Measurements from ENCODE around the gene DDX3X.

DDX3X gene

GRCh38 chrX:41338436-41338835, 4.5 kb downstream of the DDX3X start:
- Histone ChIP-seq H3K9me3 (ENCODE audit: control insufficient read depth, insufficient read depth, low read depth, low read length) (peaks cover 2% of the 10 kb centered on the region; the same call in 1 of the 2 replicates), H3K4me1 (ENCODE audit: control insufficient read depth, insufficient read depth, low read length) (peaks cover 4% of the 10 kb centered on the region; the same call in 1 of the 2 replicates), H3K27me3 (ENCODE audit: control insufficient read depth, insufficient read depth, low read length) (no peaks in the 10 kb centered on the region), H3K9ac (ENCODE audit: low read length) (no peak overlapping the region), H3K27ac (ENCODE audit: low read depth, low read length) (no peak overlapping the region), H3K4me3 (ENCODE audit: low read depth, low read length) (no peak overlapping the region), H3K36me3 (ENCODE audit: control insufficient read depth, insufficient read depth, low read length) (peaks cover 78% of the 10 kb centered on the region)

GRCh38 chrX:41339148-41339547, 5.2 kb downstream of the DDX3X start:
- H3K27ac ChIP-seq (ENCODE audit: low read depth, low read length) = no peak overlapping the region
- H3K9me3 ChIP-seq (ENCODE audit: control insufficient read depth, insufficient read depth, low read depth, low read length) = peaks cover under 1% of the 10 kb centered on the region; the same call in 1 of the 2 replicates
- H3K36me3 ChIP-seq (ENCODE audit: control insufficient read depth, insufficient read depth, low read length) = peaks cover 86% of the 10 kb centered on the region
- peaks cover 4% of the 10 kb centered on the region; the same call in 1 of the 2 replicates for H3K4me1 ChIP-seq (ENCODE audit: control insufficient read depth, insufficient read depth, low read length)
- no peak overlapping the region for H3K4me3 ChIP-seq (ENCODE audit: low read depth, low read length)
- H3K27me3 ChIP-seq (ENCODE audit: control insufficient read depth, insufficient read depth, low read length) = no peaks in the 10 kb centered on the region
- no peak overlapping the region for H3K9ac ChIP-seq (ENCODE audit: low read length)

- Histone ChIP-seq H3K4me1 (ENCODE audit: control insufficient read depth, insufficient read depth, low read length) (no peaks in the 10 kb centered on the region), H3K9ac (ENCODE audit: low read length) (no peak overlapping the region), H3K9me3 (ENCODE audit: control insufficient read depth, insufficient read depth, low read depth, low read length) (no peaks in the 10 kb centered on the region), H3K4me3 (ENCODE audit: low read depth, low read length) (no peak overlapping the region), H3K36me3 (ENCODE audit: control insufficient read depth, insufficient read depth, low read length) (peaks cover 97% of the 10 kb centered on the region), H3K27me3 (ENCODE audit: control insufficient read depth, insufficient read depth, low read length) (no peaks in the 10 kb centered on the region), H3K27ac (ENCODE audit: low read depth, low read length) (no peak overlapping the region)
Observed at GRCh38 chrX:41344053-41344452, 10.1 kb downstream of the DDX3X start.

- H3K27me3 ChIP-seq (ENCODE audit: control insufficient read depth, insufficient read depth, low read length) = no peaks in the 10 kb centered on the region
- H3K9ac ChIP-seq (ENCODE audit: low read length) = no peak overlapping the region
- no peak overlapping the region for H3K4me3 ChIP-seq (ENCODE audit: low read depth, low read length)
- peaks cover 80% of the 10 kb centered on the region for H3K36me3 ChIP-seq (ENCODE audit: control insufficient read depth, insufficient read depth, low read length)
- no peaks in the 10 kb centered on the region; the same call in 1 of the 2 replicates for H3K9me3 ChIP-seq (ENCODE audit: control insufficient read depth, insufficient read depth, low read depth, low read length)
- H3K4me1 ChIP-seq (ENCODE audit: control insufficient read depth, insufficient read depth, low read length) = peaks cover under 1% of the 10 kb centered on the region; the same call in 1 of the 2 replicates
- H3K27ac ChIP-seq (ENCODE audit: low read depth, low read length) = no peak overlapping the region
Observed at GRCh38 chrX:41347186-41347585, 13.2 kb downstream of the DDX3X start.

- Histone ChIP-seq H3K4me3 (ENCODE audit: low read depth, low read length) (no peak overlapping the region), H3K36me3 (ENCODE audit: control insufficient read depth, insufficient read depth, low read length) (peaks cover 66% of the 10 kb centered on the region), H3K27ac (ENCODE audit: low read depth, low read length) (no peak overlapping the region), H3K27me3 (ENCODE audit: control insufficient read depth, insufficient read depth, low read length) (no peaks in the 10 kb centered on the region), H3K4me1 (ENCODE audit: control insufficient read depth, insufficient read depth, low read length) (peaks cover 5% of the 10 kb centered on the region; the same call in 1 of the 2 replicates), H3K9me3 (ENCODE audit: control insufficient read depth, insufficient read depth, low read depth, low read length) (no peaks in the 10 kb centered on the region; the same call in 1 of the 2 replicates), H3K9ac (ENCODE audit: low read length) (no peak overlapping the region)
Observed at GRCh38 chrX:41348551-41348950, 14.6 kb downstream of the DDX3X start.

- no peaks in the 10 kb centered on the region for H3K27me3 ChIP-seq (ENCODE audit: control insufficient read depth, insufficient read depth, low read length)
- no peak overlapping the region for H3K27ac ChIP-seq (ENCODE audit: low read depth, low read length)
- peaks cover 48% of the 10 kb centered on the region for H3K36me3 ChIP-seq (ENCODE audit: control insufficient read depth, insufficient read depth, low read length)
- H3K4me3 ChIP-seq (ENCODE audit: low read depth, low read length) = no peak overlapping the region
- peaks cover 5% of the 10 kb centered on the region; the same call in 1 of the 2 replicates for H3K4me1 ChIP-seq (ENCODE audit: control insufficient read depth, insufficient read depth, low read length)
- H3K9me3 ChIP-seq (ENCODE audit: control insufficient read depth, insufficient read depth, low read depth, low read length) = no peaks in the 10 kb centered on the region; the same call in 1 of the 2 replicates
- no peak overlapping the region for H3K9ac ChIP-seq (ENCODE audit: low read length)
Observed at GRCh38 chrX:41350150-41350975, 16.4 kb downstream of the DDX3X start.

GRCh38 chrX:41350976-41351569, 17.1 kb downstream of the DDX3X start:
- H3K9me3 ChIP-seq (ENCODE audit: control insufficient read depth, insufficient read depth, low read depth, low read length) = no peaks in the 10 kb centered on the region; the same call in 1 of the 2 replicates
- peaks cover 5% of the 10 kb centered on the region; the same call in 1 of the 2 replicates for H3K4me1 ChIP-seq (ENCODE audit: control insufficient read depth, insufficient read depth, low read length)
- no peak overlapping the region for H3K27ac ChIP-seq (ENCODE audit: low read depth, low read length)
- peaks cover 41% of the 10 kb centered on the region for H3K36me3 ChIP-seq (ENCODE audit: control insufficient read depth, insufficient read depth, low read length)
- H3K9ac ChIP-seq (ENCODE audit: low read length) = no peak overlapping the region
- H3K27me3 ChIP-seq (ENCODE audit: control insufficient read depth, insufficient read depth, low read length) = no peaks in the 10 kb centered on the region
- no peak overlapping the region for H3K4me3 ChIP-seq (ENCODE audit: low read depth, low read length)

GRCh38 chrX:41351923-41352322, 18.0 kb downstream of the DDX3X start:
- Histone ChIP-seq H3K27ac (ENCODE audit: low read depth, low read length) (no peak overlapping the region), H3K4me1 (ENCODE audit: control insufficient read depth, insufficient read depth, low read length) (peaks cover 5% of the 10 kb centered on the region; the same call in 1 of the 2 replicates), H3K9me3 (ENCODE audit: control insufficient read depth, insufficient read depth, low read depth, low read length) (no peaks in the 10 kb centered on the region; the same call in 1 of the 2 replicates), H3K27me3 (ENCODE audit: control insufficient read depth, insufficient read depth, low read length) (no peaks in the 10 kb centered on the region), H3K9ac (ENCODE audit: low read length) (no peak overlapping the region), H3K4me3 (ENCODE audit: low read depth, low read length) (no peak overlapping the region), H3K36me3 (ENCODE audit: control insufficient read depth, insufficient read depth, low read length) (peaks cover 33% of the 10 kb centered on the region)

GRCh38 chrX:41352329-41352838, 18.4 kb downstream of the DDX3X start:
- peaks cover 5% of the 10 kb centered on the region; the same call in 1 of the 2 replicates for H3K4me1 ChIP-seq (ENCODE audit: control insufficient read depth, insufficient read depth, low read length)
- no peak overlapping the region for H3K27ac ChIP-seq (ENCODE audit: low read depth, low read length)
- H3K9me3 ChIP-seq (ENCODE audit: control insufficient read depth, insufficient read depth, low read depth, low read length) = no peaks in the 10 kb centered on the region; the same call in 1 of the 2 replicates
- H3K4me3 ChIP-seq (ENCODE audit: low read depth, low read length) = no peak overlapping the region
- peaks cover 28% of the 10 kb centered on the region for H3K36me3 ChIP-seq (ENCODE audit: control insufficient read depth, insufficient read depth, low read length)
- H3K27me3 ChIP-seq (ENCODE audit: control insufficient read depth, insufficient read depth, low read length) = no peaks in the 10 kb centered on the region
- H3K9ac ChIP-seq (ENCODE audit: low read length) = no peak overlapping the region

- H3K9ac ChIP-seq (ENCODE audit: low read length) = no peak overlapping the region
- no peaks in the 10 kb centered on the region for H3K27me3 ChIP-seq (ENCODE audit: control insufficient read depth, insufficient read depth, low read length)
- H3K27ac ChIP-seq (ENCODE audit: low read depth, low read length) = no peak overlapping the region
- H3K36me3 ChIP-seq (ENCODE audit: control insufficient read depth, insufficient read depth, low read length) = peaks cover 13% of the 10 kb centered on the region; the same call in 1 of the 2 replicates
- H3K4me1 ChIP-seq (ENCODE audit: control insufficient read depth, insufficient read depth, low read length) = peaks cover 5% of the 10 kb centered on the region; the same call in 1 of the 2 replicates
- H3K9me3 ChIP-seq (ENCODE audit: control insufficient read depth, insufficient read depth, low read depth, low read length) = no peaks in the 10 kb centered on the region; the same call in 1 of the 2 replicates
- no peak overlapping the region for H3K4me3 ChIP-seq (ENCODE audit: low read depth, low read length)
Observed at GRCh38 chrX:41353985-41354384, 20.0 kb downstream of the DDX3X start.

- Histone ChIP-seq H3K9me3 (ENCODE audit: control insufficient read depth, insufficient read depth, low read depth, low read length) (peaks cover 6% of the 10 kb centered on the region), H3K4me1 (ENCODE audit: control insufficient read depth, insufficient read depth, low read length) (no peaks in the 10 kb centered on the region), H3K9ac (ENCODE audit: low read length) (no peak overlapping the region), H3K27me3 (ENCODE audit: control insufficient read depth, insufficient read depth, low read length) (no peaks in the 10 kb centered on the region), H3K36me3 (ENCODE audit: control insufficient read depth, insufficient read depth, low read length) (no peaks in the 10 kb centered on the region), H3K4me3 (ENCODE audit: low read depth, low read length) (no peak overlapping the region), H3K27ac (ENCODE audit: low read depth, low read length) (no peak overlapping the region)
Observed at GRCh38 chrX:41369152-41369551, 35.2 kb downstream of the DDX3X start.
